Measurements from ENCODE around the gene CFLAR.

CFLAR gene

DNA sequence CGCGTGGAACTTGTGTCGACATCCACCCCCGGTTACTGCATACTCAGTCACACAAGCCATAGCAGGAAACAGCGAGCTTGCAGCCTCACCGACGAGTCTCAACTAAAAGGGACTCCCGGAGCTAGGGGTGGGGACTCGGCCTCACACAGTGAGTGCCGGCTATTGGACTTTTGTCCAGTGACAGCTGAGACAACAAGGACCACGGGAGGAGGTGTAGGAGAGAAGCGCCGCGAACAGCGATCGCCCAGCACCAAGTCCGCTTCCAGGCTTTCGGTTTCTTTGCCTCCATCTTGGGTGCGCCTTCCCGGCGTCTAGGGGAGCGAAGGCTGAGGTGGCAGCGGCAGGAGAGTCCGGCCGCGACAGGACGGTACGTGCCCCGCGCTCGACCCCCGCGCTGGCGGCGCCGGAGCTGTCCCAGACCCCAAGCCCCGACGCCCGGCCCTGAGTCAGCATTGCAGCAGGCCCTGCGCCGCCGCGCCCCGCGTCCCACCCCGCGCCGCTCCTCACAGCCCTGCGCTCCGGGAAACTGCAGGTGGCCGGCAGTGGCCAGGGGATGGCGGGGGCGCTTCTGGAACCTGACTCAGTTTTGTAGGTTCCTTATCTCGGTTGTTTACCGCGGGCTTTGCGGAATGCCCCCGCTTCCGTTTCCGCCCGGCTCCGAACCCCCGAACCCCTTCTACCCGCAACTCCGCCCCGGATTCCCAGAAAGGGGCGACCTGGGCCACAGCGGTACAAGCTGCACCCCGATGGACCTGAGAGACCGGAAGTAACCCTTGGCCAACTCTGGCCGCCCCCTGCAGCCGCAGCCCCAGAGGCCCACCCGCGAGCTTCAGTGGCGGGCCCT lies at the start of gene CFLAR:
TSS of gene CFLAR (plus strand) at position 50 of the 844 bp plus-strand sequence. CDS start 13,702 bp downstream, outside the sequence.
- in situ Hi-C loops (cut with HindIII; ENCODE audit: low sequenced_read_pairs) = loop anchor here (5.0 kb wide), 2 partner anchors 36 to 86 kb away; no protein-coding TSS in a partner anchor

DNA sequence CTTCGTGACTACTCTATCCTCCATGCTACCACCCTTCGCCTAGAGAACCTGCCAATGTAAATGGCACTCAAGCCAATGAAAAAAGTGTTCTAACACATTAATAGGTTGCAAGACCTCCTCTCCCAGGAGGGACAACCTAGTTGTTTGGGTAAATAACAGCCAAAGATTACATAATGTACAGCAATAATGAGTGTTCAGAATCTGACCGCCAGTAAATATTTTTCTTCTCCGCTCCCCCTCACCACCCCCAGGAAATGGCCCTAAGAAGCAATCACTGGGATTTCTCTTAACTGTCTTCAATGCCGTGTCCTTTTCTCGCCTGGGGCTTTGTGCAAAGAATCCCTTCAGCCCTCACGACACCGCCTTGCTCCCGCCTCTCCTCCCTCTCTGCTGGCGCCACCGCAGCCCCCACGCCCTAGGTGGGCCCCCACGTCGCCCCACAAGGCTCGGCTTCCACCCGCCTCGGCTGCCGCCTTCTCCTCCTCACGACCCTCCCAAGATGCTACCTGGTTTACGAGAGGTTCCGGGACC lies 45.0 kb upstream of the CFLAR start:
- in situ Hi-C loops (cut with HindIII; ENCODE audit: low sequenced_read_pairs) = no loop called here

DNA sequence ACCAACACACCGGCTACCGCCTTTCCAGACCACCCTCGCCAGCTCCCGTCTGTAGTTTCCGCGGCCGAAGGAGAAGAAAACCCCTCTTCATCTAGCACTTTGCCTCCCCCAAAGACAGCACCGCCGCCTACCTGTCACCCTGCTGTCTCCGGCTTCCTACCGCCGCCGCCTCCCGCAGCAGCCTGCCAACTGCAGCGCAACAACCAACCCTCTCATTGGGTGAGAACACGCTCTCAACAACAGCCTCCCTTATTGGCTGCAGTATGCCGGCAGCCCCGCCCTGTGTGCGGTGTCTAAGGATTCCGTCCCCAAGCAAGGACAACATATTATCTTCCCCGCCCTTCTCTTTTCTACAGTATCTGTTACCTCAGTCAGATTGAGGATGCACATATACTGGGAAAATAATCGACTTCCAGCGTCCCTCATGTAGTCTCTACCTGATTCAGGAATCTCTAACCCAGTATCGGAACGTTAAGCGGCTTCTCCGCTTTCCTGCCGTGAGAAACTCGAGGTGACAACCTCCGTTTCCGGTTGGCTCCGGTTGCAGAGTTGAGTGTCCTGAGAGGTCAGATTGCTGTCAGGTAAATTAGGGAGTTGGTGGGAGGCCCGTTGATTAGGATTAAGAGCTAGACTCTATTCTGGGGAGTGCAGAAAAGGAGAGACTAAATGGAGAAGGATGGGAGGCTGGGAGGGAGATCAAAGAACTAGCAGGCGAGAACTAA lies 44.3 kb upstream of the CFLAR start, which contains the start of the genes HYCC2 and NDUFB3:
TSS of gene HYCC2 (minus strand) at position 193 of the 722 bp plus-strand sequence. CDS start 47,662 bp downstream, outside the sequence.
TSS of gene NDUFB3 (plus strand) at position 523 of the 722 bp plus-strand sequence. CDS start 6,882 bp downstream, outside the sequence.
- in situ Hi-C loops (cut with HindIII; ENCODE audit: low sequenced_read_pairs) = no loop called here

DNA sequence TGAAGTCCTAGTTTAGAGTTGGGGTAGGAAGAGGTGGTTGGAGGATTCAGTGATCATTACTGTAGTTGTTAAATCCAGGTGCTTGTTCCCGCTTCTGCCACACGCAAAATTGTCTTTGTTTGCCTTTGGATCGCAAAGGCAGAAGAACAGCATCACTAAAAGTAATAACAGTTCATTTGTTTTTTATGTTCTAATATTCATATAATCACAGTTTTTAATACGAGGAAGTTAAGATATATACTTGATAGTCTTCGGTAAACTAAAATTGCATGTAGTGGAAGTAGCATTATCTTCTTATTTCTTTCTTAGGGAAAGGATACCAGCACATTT lies 43.8 kb upstream of the CFLAR start:
- in situ Hi-C loops (cut with HindIII; ENCODE audit: low sequenced_read_pairs) = no loop called here

DNA sequence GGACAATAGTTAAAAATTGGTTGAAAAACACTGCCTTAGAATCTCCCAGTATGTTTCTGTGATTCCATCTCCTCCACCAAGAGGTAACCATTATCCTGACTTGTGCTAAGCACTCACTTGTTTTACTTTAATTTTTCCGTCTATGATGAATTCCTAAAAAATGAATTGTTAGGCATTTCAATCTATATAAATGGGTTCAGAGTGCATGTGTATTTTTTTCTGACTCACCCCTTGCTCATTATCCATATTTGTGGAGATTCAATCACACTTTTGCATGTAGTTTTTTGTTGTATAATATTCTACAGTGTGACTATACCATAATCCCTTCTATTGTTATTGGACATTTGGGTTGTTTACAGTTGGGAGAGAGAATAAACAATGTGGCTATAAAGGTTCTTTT lies 42.9 kb upstream of the CFLAR start:
- in situ Hi-C loops (cut with HindIII; ENCODE audit: low sequenced_read_pairs) = no loop called here

DNA sequence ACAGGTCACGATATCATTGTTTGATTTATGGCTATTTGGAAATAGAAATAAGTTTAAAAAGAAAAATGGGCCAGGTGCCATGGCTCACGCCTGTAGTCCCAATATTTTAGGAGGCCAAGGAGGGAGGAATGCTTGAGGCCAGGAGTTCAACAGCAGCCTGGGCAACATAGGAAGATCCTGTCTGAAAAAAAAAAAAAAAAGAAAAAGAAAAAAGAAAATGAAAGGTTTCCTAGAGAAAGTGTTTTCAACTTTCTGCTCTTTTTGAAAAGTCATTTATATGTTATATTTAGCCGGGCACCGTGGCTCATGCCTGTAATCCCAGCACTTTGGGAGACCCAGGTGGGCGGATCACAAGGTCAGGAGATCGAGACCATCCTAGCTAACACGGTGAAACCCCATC lies 41.0 kb upstream of the CFLAR start:
- in situ Hi-C loops (cut with HindIII; ENCODE audit: low sequenced_read_pairs) = no loop called here

DNA sequence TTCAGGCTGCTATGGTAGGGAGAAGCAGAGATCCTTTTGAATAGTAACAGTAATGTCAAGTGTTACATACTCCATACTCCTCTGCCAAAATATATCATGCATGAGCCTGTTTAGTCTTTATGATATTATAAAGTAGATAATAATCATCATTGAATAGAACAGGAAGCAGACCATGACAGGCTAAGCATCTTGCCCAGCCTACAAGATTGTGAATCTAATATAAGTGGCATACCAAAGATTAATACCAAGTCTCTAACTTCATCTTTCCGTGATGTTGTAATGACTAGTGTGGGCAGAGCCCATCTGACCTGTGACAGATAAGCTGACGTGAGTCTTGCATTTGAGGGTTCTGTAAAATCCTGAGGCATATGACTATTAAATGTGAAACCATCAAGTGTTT lies 31.1 kb upstream of the CFLAR start:
- in situ Hi-C loops (cut with HindIII; ENCODE audit: low sequenced_read_pairs) = no loop called here

DNA sequence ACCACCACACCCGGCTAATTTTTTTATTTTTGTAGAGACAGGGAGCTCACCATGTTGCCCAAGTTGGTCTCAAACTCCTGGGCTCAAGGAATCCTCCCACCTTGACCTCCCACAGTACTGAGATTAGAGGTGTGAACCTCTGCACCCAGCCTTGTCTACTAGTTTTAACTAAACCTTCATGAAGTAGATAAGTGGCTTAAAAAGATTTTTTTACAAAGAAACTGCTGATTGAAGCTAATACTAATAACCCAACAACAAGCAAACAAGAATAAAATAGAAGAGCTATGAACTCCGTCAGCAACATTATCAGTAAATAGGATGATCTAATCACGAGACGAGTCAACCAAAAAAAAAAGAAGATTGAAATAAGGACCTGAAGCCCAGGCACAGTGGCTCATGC lies 25.4 kb upstream of the CFLAR start:
- in situ Hi-C loops (cut with HindIII; ENCODE audit: low sequenced_read_pairs) = no loop called here

DNA sequence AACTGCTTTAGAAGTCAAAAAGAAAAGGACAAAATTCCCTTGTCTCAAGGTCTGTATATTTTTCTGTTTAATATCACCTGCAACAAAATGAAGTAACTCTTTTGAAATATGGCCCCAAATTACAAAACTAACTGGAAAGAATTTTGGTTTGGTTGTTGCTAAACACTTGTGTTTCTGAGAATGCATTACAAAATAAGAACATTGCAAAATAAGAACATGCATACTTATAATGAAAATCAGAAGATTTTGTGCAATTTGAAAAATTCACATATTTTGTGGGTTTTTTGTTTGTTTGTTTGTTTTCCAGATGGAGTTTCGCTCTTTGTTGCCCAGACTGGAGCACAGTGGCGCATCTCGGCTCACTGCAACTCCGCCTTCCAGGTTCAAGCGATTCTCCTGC lies 22.4 kb upstream of the CFLAR start:
- in situ Hi-C loops (cut with HindIII; ENCODE audit: low sequenced_read_pairs) = no loop called here

DNA sequence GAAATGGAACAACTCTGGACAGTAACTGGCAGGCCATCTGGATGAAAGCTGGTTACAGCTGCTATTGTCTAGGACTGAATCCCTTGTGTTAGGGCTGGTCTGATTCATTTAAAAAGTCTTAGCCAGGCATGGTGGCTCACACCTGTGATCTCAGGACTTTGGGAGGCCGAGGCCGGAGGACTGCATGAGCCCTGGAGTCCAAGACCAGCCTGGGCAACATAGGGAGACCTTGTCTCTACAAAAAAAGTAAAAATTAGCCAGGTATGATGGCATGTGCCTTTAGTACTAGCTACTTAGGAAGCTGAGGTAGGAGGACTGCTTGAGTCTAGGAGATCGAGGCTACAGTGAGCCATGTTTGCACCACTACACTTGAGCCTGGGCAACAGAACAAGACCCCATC lies 15.5 kb upstream of the CFLAR start:
- in situ Hi-C loops (cut with HindIII; ENCODE audit: low sequenced_read_pairs) = no loop called here

DNA sequence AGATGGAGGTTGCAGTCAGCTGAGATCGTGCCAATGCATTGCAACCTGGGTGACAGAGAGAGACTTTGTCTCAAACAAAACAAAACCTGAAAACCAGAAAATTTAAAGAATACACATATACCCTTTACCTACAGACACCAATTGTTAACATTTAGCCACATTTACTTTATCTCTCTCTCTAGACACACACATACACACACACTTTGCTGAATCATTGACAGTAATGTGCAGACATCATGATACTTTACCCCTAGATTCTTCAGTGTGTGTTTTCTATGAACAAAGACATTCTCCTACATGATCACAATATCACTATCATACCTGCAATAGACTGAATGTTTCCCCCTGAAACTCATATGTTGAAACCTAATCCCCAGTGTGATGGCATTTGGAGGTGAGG lies 10.2 kb upstream of the CFLAR start:
- in situ Hi-C loops (cut with HindIII; ENCODE audit: low sequenced_read_pairs) = no loop called here

DNA sequence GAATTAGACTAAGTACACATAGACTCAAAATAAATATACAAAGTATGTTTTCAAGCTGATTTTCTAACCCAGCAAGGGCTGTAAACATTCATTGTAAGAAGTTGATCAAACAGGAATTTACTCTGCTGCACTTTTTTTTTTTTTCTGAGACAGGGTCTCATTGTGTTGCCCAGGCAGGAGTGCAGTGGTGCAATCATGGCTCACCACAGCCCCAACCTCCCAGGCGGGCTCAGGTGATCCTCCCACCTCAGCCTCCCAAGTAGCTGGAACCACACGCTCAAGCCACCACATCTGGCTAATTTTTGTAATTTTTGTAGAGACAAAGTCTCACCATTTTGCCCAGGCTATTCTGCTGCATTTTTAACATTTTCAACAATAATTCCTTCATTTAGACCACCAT lies 8.3 kb upstream of the CFLAR start:
- in situ Hi-C loops (cut with HindIII; ENCODE audit: low sequenced_read_pairs) = no loop called here

DNA sequence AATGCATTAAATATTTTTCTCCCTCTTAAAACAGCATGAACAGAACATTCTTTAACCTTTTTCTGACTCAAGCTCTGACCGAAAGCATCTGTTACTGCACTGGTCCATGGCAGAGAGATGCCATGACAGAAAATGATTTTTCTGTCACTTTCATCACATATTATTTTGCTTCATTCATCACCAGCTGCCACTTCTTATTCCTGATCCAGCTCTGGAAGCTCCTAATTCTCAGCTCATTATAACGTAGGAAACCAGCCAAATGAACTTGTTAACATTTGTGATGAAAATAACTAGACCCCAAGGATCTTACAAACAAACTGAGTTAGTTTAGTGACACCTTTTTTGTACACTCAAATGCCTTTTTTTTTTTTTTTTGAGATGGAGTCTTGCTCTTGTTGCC lies 7.6 kb upstream of the CFLAR start:
- in situ Hi-C loops (cut with HindIII; ENCODE audit: low sequenced_read_pairs) = no loop called here

DNA sequence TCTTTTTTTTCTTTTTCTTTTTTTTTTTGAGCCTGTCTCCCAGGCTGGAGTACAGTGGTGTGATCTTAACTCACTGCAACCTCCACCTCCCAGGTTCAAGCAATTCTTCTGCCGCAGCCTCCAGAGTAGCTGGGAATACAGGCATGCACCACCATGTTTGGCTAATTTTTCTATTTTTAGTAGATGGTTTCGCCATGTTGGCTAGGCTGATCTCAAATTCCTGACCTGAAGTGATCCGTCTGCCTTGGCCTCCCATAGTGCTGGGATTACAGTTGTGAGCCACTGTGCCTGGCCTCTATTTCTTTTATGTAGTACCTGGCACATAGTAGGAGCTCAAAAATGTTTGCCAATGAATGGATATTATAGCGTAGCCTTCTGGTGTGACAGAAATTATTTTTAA lies 6.8 kb upstream of the CFLAR start:
- in situ Hi-C loops (cut with HindIII; ENCODE audit: low sequenced_read_pairs) = no loop called here

DNA sequence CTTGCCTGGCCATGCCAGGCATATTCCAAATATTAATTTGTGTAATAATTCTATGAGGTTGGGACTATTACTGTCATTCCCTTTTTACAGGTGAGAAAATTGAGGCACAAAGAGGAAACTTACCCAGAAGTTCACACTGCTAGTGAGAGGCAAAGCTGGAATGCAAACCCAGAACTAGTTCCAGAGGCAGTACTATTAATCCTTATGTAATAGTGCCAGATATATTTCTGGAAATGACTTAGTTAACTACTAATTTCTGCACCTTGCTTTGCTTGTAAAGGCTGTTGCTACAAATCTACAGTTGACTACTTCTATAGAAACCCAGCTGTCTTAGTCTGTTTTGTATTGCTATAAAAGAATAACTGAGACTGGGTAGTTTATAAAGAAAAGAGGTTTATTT lies 5.3 kb upstream of the CFLAR start:
- in situ Hi-C loops (cut with HindIII; ENCODE audit: low sequenced_read_pairs) = no loop called here

DNA sequence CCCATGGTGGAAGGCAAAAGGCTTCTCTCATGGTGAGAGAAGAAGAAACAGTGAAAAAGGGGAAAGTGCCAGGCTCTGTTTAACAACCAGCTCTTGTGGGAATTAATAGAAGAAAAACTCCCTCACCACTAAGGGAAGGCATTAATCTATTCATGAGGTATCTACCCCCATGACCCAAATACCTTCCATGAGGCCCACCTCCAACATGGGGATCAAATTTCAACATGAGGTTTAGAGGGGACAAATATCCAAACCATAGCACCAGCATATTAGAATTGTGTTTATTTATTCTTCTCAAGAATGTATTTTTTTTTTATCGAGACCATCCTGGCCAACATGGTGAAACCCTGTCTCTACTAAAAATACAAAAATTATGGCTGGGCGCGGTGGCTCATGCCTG lies 4.9 kb upstream of the CFLAR start:
- in situ Hi-C loops (cut with HindIII; ENCODE audit: low sequenced_read_pairs) = no loop called here

DNA sequence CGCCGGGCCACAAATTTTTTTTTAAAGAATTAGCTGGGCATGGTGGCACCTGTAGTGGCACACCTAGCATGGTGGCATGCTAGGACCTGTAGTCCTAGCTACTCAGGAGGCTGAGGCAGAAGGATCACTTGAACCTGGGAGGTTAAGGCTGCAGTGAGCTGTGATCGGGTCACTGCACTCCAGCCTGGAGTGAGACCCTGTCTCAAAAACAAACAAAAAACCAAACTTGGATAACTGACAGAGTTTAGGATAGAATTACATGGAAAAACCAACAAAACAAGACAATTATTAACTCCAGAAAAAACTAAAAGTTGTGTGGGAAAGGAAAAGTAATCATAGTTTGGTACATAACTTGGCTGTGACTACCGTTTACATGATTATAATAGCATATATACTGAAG lies 1.6 kb upstream of the CFLAR start:
- in situ Hi-C loops (cut with HindIII; ENCODE audit: low sequenced_read_pairs) = no loop called here

DNA sequence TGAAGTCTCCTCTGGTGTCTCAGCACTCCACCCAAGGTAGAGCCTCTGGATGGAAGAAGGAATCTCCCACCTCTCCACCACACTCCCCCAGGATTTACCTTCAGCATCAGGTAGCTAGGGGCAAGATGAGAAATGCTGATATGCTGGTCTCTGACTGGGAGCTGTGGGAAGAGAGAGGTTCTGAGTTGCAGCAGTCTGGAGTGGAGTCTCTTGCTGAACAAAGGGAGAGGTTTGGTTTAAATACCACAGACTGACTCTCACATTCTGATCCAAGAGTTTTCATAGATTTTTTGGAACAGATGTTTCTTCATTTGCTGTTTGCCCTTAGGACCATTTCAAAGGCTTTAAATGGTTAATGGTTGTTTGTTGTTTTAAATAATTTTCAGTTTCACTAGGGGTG lies 1.1 kb upstream of the CFLAR start:
- in situ Hi-C loops (cut with HindIII; ENCODE audit: low sequenced_read_pairs) = loop anchor here (5.0 kb wide), 2 partner anchors 37 to 87 kb away; no protein-coding TSS in a partner anchor

DNA sequence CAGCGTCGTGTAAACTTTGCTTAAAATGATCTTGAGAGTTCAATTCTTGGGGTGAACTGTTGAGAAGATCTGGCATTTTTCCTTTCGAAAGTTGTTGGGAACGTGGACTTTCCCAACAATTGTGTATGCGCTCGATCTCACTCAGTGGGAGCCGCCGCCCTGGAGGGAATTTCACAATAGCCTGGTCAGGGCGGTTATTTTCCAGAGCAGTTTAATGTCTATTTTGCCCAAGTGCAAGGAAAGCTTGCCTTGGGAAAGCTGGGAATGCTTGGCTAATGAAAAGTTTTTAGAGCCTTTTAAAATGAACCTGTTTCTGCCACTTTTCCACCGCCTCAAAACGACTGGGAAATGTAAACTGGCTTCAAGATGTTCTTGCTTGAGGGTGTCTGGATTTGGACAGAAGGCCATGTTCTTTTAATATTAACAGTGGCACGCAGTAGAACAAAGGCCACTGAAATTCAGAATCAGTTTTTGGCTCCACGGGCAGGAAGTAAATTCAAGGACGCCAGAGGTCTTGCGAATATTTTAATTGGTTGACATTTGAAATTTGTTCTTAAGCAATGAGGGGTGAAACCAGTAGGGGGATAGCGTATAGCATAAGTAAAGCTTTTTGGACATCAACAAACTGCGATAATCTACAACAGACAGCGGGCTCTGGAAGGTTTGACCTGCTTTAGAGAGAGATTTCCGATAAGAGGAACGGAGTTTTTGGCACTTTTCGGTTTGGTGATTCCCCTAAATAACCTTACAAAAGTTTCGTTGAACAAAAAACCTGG lies 1.2 kb downstream of the CFLAR start:
- in situ Hi-C loops (cut with HindIII; ENCODE audit: low sequenced_read_pairs) = loop anchor here (5.0 kb wide), 2 partner anchors 35 to 85 kb away; no protein-coding TSS in a partner anchor

DNA sequence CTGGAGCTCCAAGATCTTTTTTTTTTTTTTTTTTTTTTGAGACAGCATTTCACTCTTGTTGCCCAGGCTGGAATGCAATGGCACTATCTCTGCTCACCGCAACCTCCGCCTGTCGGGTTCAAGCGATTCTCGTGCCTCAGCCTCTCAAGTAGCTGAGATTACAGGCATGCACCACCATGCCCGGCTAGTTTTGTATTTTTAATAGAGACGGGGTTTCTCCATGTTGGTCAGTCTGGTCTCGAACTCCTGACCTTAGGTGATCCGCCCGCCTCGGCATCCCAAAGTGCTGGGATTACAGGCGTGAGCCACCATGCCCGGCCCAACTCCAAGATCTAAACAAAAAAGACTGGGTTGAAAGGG lies 1.8 kb downstream of the CFLAR start:
- in situ Hi-C loops (cut with HindIII; ENCODE audit: low sequenced_read_pairs) = loop anchor here (5.0 kb wide), 2 partner anchors 35 to 85 kb away; no protein-coding TSS in a partner anchor
